Cardiac muscle cell (in vitro differentiated cells and primary cell): ENCODE data around the gene CHAF1A. TPM values are rescaled to one million over a fixed set of nuclear protein-coding genes. Genes with fewer than 3 reads are reported as not detected.
A peak's percentile ranks its signal among the peaks of the same experiment; 100 is the strongest.

Source experiments
- DNase-seq, 2 donors: peaks; one replicate each; pipeline versions ENCODE4 v3.0.0 to v3.0.0-alpha.2; 2010 to 2017; ENCODE audit warnings: low read depth in 1 of 2, low spot score in 1 of 2
- H3K27ac ChIP-seq: fragments of 200-600 bp; sonication (generic); 2 replicates; pipeline ENCODE4 v1.5.1; 2016
- H3K27me3 ChIP-seq: fragments of 200-600 bp; sonication (generic); 2 replicates; pipeline ENCODE4 v1.6.0; 2016; ENCODE audit warnings: control low read depth
- H3K36me3 ChIP-seq: fragments of 200-600 bp; sonication (generic); 2 replicates; pipeline ENCODE4 v1.5.1; 2016; ENCODE audit warnings: control low read depth
- H3K4me1 ChIP-seq: fragments of 200-600 bp; sonication (generic); 2 replicates; pipeline ENCODE4 v1.8.1; 2017; ENCODE audit warnings: low read depth, mild to moderate bottlenecking, mixed run types
- H3K4me3 ChIP-seq: fragments of 200-600 bp; sonication (generic); 2 replicates; pipeline ENCODE4 v1.5.1; 2016; ENCODE audit warnings: mild to moderate bottlenecking
- H3K9me3 ChIP-seq: fragments of 200-600 bp; sonication (generic); 2 replicates; pipeline ENCODE4 v1.5.1; 2017; ENCODE audit warnings: low read depth, mild to moderate bottlenecking, control low read depth
- CTCF ChIP-seq: IDR thresholded peaks from 2 replicates; pipeline ENCODE4 v1.5.1; 2012; ENCODE audit warnings: low read depth, mild to moderate bottlenecking, low read length
- polyA plus RNA-seq: library from polyadenylated mRNA; unstranded; fragments of >200 nt; fragmentation: Nextera tagmentation; extraction: Ambion mirVana; gene quantifications from 2 replicates; pipeline ENCODE4 v1.2.1, GENCODE V29; 2016
- total RNA-seq: library from RNA; depleted of rRNA; stranded (reverse); fragments of >200 nt; gene quantifications from 2 replicates; pipeline ENCODE4 v1.2.3, GENCODE V29; 2016

Gene CHAF1A
- total and polyA plus RNA-seq, 2 experiments from 2014 or later, result 15.3 to 38.9 TPM

GRCh38 chr19:4457654-4458395, 55.4 kb downstream of the CHAF1A start, which contains the start of gene UBXN6:
UBXN6 (minus strand) TSS chr19:4457794; CDS start chr19:4457697, 97 bp downstream.
- Histone ChIP-seq H3K4me3 (peak within 1 kb of the TSS; percentile 100), H3K4me1 (peaks cover 13% of the 10 kb centered on the region), H3K27ac (peak within 1 kb of the TSS; percentile 100), H3K9me3 (no peaks in the 10 kb centered on the region), H3K27me3 (no peaks in the 10 kb centered on the region), H3K36me3 (peaks cover 13% of the 10 kb centered on the region)
- DNase-seq, result peak; percentile 99
- no peak for TF ChIP-seq CTCF

- H3K36me3 ChIP-seq, result no peaks in the 10 kb centered on the region
- no peaks in the 10 kb centered on the region for H3K27me3 ChIP-seq
- H3K4me3 ChIP-seq, result no peak overlapping the region
- no peaks in the 10 kb centered on the region for H3K9me3 ChIP-seq
- DNase-seq, result no peak
- H3K27ac ChIP-seq, result no peak overlapping the region
- no peaks in the 10 kb centered on the region for H3K4me1 ChIP-seq
- no peak for TF ChIP-seq CTCF
Measured at GRCh38 chr19:4464815-4465581, 62.6 kb downstream of the CHAF1A start.

GRCh38 chr19:4467835-4468234, 65.4 kb downstream of the CHAF1A start:
- Histone ChIP-seq H3K36me3 (no peaks in the 10 kb centered on the region), H3K27ac (no peak overlapping the region), H3K9me3 (no peaks in the 10 kb centered on the region), H3K4me3 (no peak overlapping the region), H3K27me3 (no peaks in the 10 kb centered on the region), H3K4me1 (no peaks in the 10 kb centered on the region)
- DNase-seq, result no peak
- no peak for TF ChIP-seq CTCF

GRCh38 chr19:4471403-4472173, 69.1 kb downstream of the CHAF1A start:
- peaks cover 4% of the 10 kb centered on the region for H3K4me1 ChIP-seq
- DNase-seq, result peak; percentile 99 to 100
- no peaks in the 10 kb centered on the region for H3K9me3 ChIP-seq
- no peak for TF ChIP-seq CTCF
- no peaks in the 10 kb centered on the region for H3K27me3 ChIP-seq
- peak overlapping the region; percentile 91 for H3K4me3 ChIP-seq
- H3K27ac ChIP-seq, result peak overlapping the region; percentile 78
- H3K36me3 ChIP-seq, result peaks cover 2% of the 10 kb centered on the region

- Histone ChIP-seq H3K27ac (peak within 1 kb of the TSS; percentile 79), H3K27me3 (no peaks in the 10 kb centered on the region), H3K4me1 (peaks cover 4% of the 10 kb centered on the region), H3K36me3 (peaks cover 8% of the 10 kb centered on the region), H3K4me3 (peak within 1 kb of the TSS; percentile 91), H3K9me3 (no peaks in the 10 kb centered on the region)
- no peak for DNase-seq
- TF ChIP-seq CTCF, result no peak
Measured at GRCh38 chr19:4472174-4472974, 69.9 kb downstream of the CHAF1A start, which contains the start of gene HDGFL2. HDGFL2 (plus strand) TSS chr19:4472297; CDS start chr19:4472351, 54 bp downstream.
